ENCODE results near the gene FAM156A.

The FAM156A gene

DNA sequence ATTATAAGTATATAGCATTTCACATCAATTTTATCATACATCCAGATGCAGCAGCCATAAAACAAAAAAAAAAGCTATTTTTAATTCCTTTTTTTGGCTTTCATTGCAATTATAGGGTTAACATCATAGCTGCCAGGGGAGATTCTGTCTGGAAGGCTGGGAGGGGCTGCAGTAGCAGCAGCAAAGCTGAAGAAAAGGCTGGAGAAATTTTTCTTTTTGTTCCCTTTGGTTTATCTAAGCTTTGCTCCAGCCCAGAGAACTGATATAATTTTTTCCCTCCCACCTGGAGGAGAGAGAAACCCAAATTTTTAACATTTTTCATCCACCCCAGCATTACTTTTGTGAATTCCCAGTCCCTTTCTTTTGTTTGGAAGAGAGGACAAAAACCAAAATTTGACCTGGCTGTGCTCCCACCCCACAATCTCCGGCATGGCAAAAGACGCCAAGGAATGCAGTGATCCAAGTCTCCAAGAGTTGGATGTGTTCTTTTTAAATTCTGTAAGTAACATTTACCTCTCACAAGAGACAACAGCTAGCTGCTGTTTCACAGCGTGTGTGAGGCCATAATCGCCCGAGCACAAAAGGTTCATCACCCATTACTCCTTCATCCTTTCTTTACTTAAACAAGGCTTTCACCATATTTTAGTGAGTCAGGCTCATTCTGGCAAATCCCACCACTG lies 25.1 kb upstream of the FAM156A start:
- H3K36me3 ChIP-seq (ENCODE audit: insufficient read depth, low read length): no peaks in the 10 kb centered on the region
- TF ChIP-seq, protein P1, sequence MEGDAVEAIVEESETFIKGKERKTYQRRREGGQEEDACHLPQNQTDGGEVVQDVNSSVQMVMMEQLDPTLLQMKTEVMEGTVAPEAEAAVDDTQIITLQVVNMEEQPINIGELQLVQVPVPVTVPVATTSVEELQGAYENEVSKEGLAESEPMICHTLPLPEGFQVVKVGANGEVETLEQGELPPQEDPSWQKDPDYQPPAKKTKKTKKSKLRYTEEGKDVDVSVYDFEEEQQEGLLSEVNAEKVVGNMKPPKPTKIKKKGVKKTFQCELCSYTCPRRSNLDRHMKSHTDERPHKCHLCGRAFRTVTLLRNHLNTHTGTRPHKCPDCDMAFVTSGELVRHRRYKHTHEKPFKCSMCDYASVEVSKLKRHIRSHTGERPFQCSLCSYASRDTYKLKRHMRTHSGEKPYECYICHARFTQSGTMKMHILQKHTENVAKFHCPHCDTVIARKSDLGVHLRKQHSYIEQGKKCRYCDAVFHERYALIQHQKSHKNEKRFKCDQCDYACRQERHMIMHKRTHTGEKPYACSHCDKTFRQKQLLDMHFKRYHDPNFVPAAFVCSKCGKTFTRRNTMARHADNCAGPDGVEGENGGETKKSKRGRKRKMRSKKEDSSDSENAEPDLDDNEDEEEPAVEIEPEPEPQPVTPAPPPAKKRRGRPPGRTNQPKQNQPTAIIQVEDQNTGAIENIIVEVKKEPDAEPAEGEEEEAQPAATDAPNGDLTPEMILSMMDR (conservative IDR thresholded peaks at IDR 0.05; ENCODE audit: low read length): no peak
- no peak for TF ChIP-seq EZH2phosphoT487 (IDR thresholded peaks at IDR 0.05; ENCODE audit: borderline replicate concordance)
- H3K9me3 ChIP-seq (ENCODE audit: insufficient read depth, low read depth, low read length): no peaks in the 10 kb centered on the region
- no peaks in the 10 kb centered on the region for H3K79me2 ChIP-seq (ENCODE audit: insufficient read depth, low read length)
- no peak overlapping the region for H3K4me2 ChIP-seq (ENCODE audit: low read depth, low read length, poor library complexity, severe bottlenecking)
- no peak overlapping the region for H3K9ac ChIP-seq (ENCODE audit: low read depth, low read length, poor library complexity, severe bottlenecking)
- no peaks in the 10 kb centered on the region for H3K9me2 ChIP-seq (replicated peaks; ENCODE audit: low read depth, low read length)
- no peaks in the 10 kb centered on the region for H3K27me3 ChIP-seq (ENCODE audit: insufficient read depth, low read length, poor library complexity, severe bottlenecking)
- no peaks in the 10 kb centered on the region for H3K4me1 ChIP-seq (ENCODE audit: insufficient read depth, low read length, poor library complexity, severe bottlenecking)
- H2AFZ ChIP-seq (ENCODE audit: low read length): no peak overlapping the region
- H3K4me3 ChIP-seq (ENCODE audit: low read length, poor library complexity, severe bottlenecking): no peak overlapping the region
- H3F3A ChIP-seq (ENCODE audit: low read depth): no peaks in the 10 kb centered on the region
- no peaks in the 10 kb centered on the region for H4K20me1 ChIP-seq (ENCODE audit: insufficient read depth, low read length, poor library complexity, severe bottlenecking)

DNA sequence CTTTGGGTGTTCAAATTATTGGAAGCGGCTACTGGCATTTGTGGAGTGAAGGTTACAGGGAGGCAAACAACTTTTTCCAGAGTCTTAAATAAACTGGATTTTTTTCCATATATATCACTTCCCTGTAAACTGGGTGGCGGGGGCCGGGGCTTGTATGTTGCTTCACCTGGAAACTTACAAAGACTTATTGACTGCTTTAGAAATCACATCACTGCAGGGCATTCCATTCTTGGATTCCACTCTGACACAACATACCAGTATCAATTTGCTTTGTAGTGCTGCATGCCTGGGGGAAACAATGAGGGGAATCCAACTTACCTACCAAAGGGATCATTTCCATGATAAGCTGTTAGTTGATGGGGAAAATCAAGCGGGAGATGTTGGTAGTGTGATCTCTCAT lies 21.7 kb upstream of the FAM156A start:
- no peaks in the 10 kb centered on the region for H3K4me1 ChIP-seq (ENCODE audit: insufficient read depth, low read length, poor library complexity, severe bottlenecking)
- no peaks in the 10 kb centered on the region for H3K79me2 ChIP-seq (ENCODE audit: insufficient read depth, low read length)
- no peak for TF ChIP-seq EZH2phosphoT487 (IDR thresholded peaks at IDR 0.05; ENCODE audit: borderline replicate concordance)
- TF ChIP-seq, protein P1 (conservative IDR thresholded peaks at IDR 0.05; ENCODE audit: low read length): no peak
- no peaks in the 10 kb centered on the region for H3K9me3 ChIP-seq (ENCODE audit: insufficient read depth, low read depth, low read length)
- no peak overlapping the region for H3K4me3 ChIP-seq (ENCODE audit: low read length, poor library complexity, severe bottlenecking)
- no peak overlapping the region for H3K9ac ChIP-seq (ENCODE audit: low read depth, low read length, poor library complexity, severe bottlenecking)
- no peaks in the 10 kb centered on the region for H3K36me3 ChIP-seq (ENCODE audit: insufficient read depth, low read length)
- H3K27me3 ChIP-seq (ENCODE audit: insufficient read depth, low read length, poor library complexity, severe bottlenecking): no peaks in the 10 kb centered on the region
- H4K20me1 ChIP-seq (ENCODE audit: insufficient read depth, low read length, poor library complexity, severe bottlenecking): no peaks in the 10 kb centered on the region
- H3K9me2 ChIP-seq (replicated peaks; ENCODE audit: low read depth, low read length): no peaks in the 10 kb centered on the region
- no peak overlapping the region for H3K4me2 ChIP-seq (ENCODE audit: low read depth, low read length, poor library complexity, severe bottlenecking)
- H3F3A ChIP-seq (ENCODE audit: low read depth): no peaks in the 10 kb centered on the region
- H2AFZ ChIP-seq (ENCODE audit: low read length): no peak overlapping the region

DNA sequence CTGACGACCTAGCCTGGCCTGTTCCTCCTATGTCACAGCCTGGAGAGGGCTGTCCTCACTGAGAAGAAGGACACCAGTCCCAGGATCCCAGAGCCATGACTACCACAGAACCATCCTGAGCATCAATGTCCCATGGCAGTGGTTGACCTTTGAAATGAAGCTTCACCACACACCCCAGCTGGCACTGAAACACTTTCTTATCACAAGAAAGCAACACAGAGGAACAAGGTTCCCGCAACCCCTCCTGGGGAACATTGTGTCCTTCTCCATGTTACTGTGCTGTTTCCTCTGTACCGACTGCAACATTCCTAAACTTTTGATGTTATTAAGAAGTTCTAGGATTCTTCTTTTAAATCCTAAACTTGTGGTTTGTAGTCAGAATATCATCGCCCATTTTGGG lies 21.2 kb upstream of the FAM156A start:
- H3K4me2 ChIP-seq (ENCODE audit: low read depth, low read length, poor library complexity, severe bottlenecking): no peak overlapping the region
- TF ChIP-seq, protein P1 (conservative IDR thresholded peaks at IDR 0.05; ENCODE audit: low read length): no peak

More for the DNA sequence above, 21.2 kb upstream of the FAM156A start:
- Histone ChIP-seq H3K4me1 (ENCODE audit: insufficient read depth, low read length, poor library complexity, severe bottlenecking) (no peaks in the 10 kb centered on the region), H3K9me2 (replicated peaks; ENCODE audit: low read depth, low read length) (no peaks in the 10 kb centered on the region), H3K27me3 (ENCODE audit: insufficient read depth, low read length, poor library complexity, severe bottlenecking) (no peaks in the 10 kb centered on the region), H3K79me2 (ENCODE audit: insufficient read depth, low read length) (no peaks in the 10 kb centered on the region), H2AFZ (ENCODE audit: low read length) (no peak overlapping the region), H3F3A (ENCODE audit: low read depth) (no peaks in the 10 kb centered on the region), H3K9me3 (ENCODE audit: insufficient read depth, low read depth, low read length) (no peaks in the 10 kb centered on the region), H3K36me3 (ENCODE audit: insufficient read depth, low read length) (no peaks in the 10 kb centered on the region), H4K20me1 (ENCODE audit: insufficient read depth, low read length, poor library complexity, severe bottlenecking) (no peaks in the 10 kb centered on the region), H3K4me3 (ENCODE audit: low read length, poor library complexity, severe bottlenecking) (no peak overlapping the region), H3K9ac (ENCODE audit: low read depth, low read length, poor library complexity, severe bottlenecking) (no peak overlapping the region)

Data from Loucy (cell line).